ENCODE measurements around the gene NPAS3.

Gene NPAS3

DNA sequence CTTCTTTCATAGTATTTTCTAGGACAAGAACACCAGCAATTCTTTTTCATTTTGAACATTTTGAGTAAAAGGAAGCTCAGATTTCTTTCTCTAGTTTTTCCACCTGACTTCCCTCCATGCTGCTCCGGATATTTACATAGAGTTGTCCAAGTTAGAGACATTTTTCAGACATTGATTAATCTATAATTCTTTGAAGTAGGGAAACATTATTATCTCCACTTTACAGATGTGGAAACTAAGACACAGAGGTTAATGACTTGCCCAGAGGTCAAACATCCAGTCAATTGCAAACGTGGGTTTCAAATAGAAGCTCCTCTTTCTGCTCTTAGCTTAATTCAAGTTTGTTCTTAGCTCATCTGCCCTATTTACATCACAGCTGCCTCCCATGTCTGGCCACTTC is 873.9 kb downstream of the NPAS3 start:
- intact Hi-C loops (cut with DNase I): no loop called here
- DNase-seq: no peak

- intact Hi-C loops (cut with DNase I): no loop called here
- peak in 15 of 42 donors; percentile 23 to 74 (median 43) for DNase-seq
These were observed 875.3 kb downstream of the NPAS3 start for GRCh38 chr14:33814010-33814409.

- intact Hi-C loops (cut with DNase I): no loop called here
- DNase-seq: no peak
These were observed 895.2 kb downstream of the NPAS3 start for GRCh38 chr14:33833706-33834465.

- intact Hi-C loops (cut with DNase I): loop anchor here (5.0 kb wide), 1 partner anchor 263 kb away; no protein-coding TSS in a partner anchor
- DNase-seq: no peak
These were observed 896.0 kb downstream of the NPAS3 start for GRCh38 chr14:33834466-33835260.

- intact Hi-C loops (cut with DNase I): loop anchor here (5.0 kb wide), 1 partner anchor 262 kb away; no protein-coding TSS in a partner anchor
- no peak for DNase-seq
These were observed 896.6 kb downstream of the NPAS3 start for GRCh38 chr14:33835261-33835655.

DNA sequence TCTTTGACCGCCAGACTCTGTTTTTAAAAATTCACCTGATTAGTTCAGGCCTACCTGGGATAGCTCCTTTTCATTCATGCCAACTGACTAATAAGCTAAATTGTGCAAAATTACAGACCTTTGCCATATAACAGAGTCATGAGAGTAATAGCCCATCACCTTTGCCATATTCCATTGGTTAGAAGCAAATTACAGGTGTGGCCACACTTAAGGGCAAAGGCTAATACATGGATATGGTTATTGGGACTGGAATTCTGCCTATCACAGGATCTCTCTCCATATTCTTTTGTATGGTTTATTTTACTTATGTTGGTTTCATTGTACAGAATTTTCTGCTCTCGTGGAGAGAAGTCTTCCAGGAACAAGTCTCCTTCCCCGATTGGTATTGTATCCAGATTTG is 897.0 kb downstream of the NPAS3 start:
- intact Hi-C loops (cut with DNase I): loop anchor here (5.0 kb wide), 1 partner anchor 262 kb away; no protein-coding TSS in a partner anchor
- DNase-seq: no peak

GRCh38 chr14:33836203-33836899 is 897.7 kb downstream of the NPAS3 start:
- intact Hi-C loops (cut with DNase I): loop anchor here (5.0 kb wide), 1 partner anchor 261 kb away; no protein-coding TSS in a partner anchor
- DNase-seq: peak in 16 of 42 donors; percentile 15 to 69 (median 40)

DNA sequence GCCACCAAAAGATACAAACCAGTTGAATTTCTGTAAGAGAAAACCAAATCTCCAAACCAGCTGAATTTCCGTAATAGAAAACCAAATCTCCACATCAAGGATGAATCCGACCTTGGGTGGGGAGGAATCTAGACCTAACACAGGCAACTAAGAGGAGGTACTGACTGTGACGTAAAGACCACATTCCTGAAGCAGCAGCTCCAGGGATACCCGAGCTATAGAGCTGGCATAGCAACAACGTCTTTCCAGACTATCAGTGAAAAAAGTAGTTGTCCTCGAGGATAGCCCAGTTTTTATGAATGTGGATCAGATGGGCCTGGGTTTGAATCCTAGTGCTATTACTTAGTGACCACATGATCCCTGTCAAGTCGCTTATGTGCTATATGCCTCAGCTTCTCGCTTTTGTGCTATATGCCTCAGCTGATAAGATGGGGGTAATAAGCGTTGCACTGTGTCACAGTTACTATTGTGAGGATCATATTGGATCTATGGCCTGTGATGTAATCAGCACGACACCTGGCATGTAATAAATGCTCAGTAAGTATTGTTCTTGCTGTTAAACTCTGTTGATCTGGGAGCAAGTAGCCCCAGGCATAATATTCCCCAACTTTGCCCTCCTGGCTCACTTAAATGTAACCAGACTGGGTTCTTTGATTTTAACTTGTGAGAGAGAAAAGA is 898.4 kb downstream of the NPAS3 start:
- no peak for DNase-seq
- intact Hi-C loops (cut with DNase I): loop anchor here (5.0 kb wide), 1 partner anchor 260 kb away; no protein-coding TSS in a partner anchor

GRCh38 chr14:33837943-33838683 is 899.4 kb downstream of the NPAS3 start:
- DNase-seq: no peak
- intact Hi-C loops (cut with DNase I): loop anchor here (5.0 kb wide), 1 partner anchor 259 kb away; no protein-coding TSS in a partner anchor

- intact Hi-C loops (cut with DNase I): loop anchor here (5.0 to 10.0 kb wide), 2 partner anchors 258 to 385 kb away; no protein-coding TSS in a partner anchor
- DNase-seq: peak; percentile 28 to 91 (median 74)
These were observed 900.8 kb downstream of the NPAS3 start for GRCh38 chr14:33839193-33840076.

GRCh38 chr14:33840797-33841196 is 902.1 kb downstream of the NPAS3 start:
- no peak for DNase-seq
- intact Hi-C loops (cut with DNase I): loop anchor here (10.0 kb wide), 1 partner anchor 384 kb away; no protein-coding TSS in a partner anchor

- intact Hi-C loops (cut with DNase I): loop anchor here (10.0 kb wide), 1 partner anchor 383 kb away; no protein-coding TSS in a partner anchor
- DNase-seq: no peak
These were observed 903.6 kb downstream of the NPAS3 start for GRCh38 chr14:33842299-33842698.

DNA sequence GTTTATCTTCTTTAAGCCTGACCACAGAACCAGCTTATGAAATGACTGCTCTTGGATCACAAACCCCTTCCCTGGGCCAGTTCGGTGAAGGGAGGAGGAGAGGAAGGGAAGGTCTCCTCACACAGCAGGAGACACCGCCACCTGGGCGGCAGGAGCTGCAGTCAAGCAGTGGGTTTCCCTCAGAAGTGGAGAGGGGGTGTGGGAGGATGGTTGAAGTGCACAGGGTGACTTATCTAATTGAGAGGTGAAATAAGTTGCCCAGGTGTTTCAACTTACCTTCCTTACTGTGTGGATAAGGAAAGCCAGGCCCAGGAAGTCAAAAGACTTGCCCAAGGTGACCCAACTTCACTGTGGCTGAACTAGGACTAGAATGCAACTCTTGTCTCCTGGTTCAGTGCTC is 905.4 kb downstream of the NPAS3 start:
- intact Hi-C loops (cut with DNase I): loop anchor here (10.0 kb wide), 1 partner anchor 381 kb away; no protein-coding TSS in a partner anchor
- DNase-seq: no peak

DNA sequence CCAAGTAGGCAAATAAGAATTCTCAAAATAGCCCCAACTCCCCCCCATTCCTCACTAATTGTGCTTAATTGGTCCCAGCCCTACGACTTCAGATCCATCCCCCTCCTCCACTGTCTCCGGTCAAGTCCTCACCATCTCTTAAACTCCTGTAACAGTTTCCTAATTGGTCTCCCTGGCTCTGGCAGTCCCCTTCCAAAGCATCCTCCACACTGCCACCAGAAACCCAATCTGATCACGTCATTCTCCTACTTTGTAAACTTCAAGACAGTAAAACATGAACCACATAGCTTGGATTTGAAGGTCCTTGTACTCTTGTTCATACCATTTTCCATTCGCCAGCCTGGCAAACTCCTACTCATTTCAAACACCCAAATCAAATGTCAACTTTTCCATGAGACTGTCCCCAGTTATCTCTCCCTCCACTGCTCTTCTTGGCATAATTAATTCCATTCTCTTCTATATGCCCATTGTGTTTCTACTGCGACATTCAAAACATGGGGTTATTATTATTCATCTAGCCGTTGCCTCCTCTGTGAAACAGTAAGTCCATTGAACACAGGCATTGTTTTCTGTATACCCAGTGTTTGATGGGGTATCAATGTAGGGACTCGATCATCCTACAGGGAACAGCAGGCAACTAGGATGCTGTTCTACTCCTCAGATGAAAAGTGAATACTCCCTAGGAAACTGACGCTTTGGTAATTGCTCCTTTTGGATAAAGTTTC is 907.6 kb downstream of the NPAS3 start:
- intact Hi-C loops (cut with DNase I): loop anchor here (5.0 to 10.0 kb wide), 2 partner anchors 106 to 379 kb away; partner anchors contain the start of gene EGLN3
- DNase-seq: peak in 9 of 42 donors; percentile 19 to 72 (median 54)

GRCh38 chr14:33847066-33847465 is 908.4 kb downstream of the NPAS3 start:
- intact Hi-C loops (cut with DNase I): loop anchor here (5.0 to 10.0 kb wide), 2 partner anchors 105 to 378 kb away; partner anchors contain the start of gene EGLN3
- DNase-seq: no peak

DNA sequence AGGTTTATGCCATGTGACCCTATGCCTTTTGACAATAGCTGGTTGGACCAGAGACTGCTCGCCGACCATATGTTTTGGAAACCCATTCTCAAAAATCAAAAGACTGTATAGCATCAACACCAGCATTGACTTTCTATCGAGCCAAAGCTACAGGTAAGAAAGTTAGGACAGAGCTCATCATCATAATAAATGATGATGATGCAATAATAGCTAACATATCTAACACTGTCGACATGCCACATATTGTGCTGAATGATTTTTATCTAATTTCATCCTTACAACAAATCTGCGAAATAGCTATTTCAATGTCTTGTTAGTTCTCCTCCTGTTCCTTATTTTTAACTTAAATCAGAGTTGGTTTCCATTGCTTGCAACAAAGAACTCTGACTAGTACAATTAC is 909.3 kb downstream of the NPAS3 start:
- intact Hi-C loops (cut with DNase I): loop anchor here (5.0 to 10.0 kb wide), 2 partner anchors 104 to 377 kb away; partner anchors contain the start of gene EGLN3
- no peak for DNase-seq
